AG09309 (cell line): Measurements from ENCODE around the gene FAM209A.
"Not testable (repeated sequence)": the region's sequence is repeated elsewhere in the genome, so short reads cannot be mapped to it uniquely, and the experiment has no call there.

Experiments
- DNase-seq: peaks from one replicate; pipeline ENCODE4 v3.0.0-alpha.2; 2010; ENCODE audit warnings: low read depth
- H3K4me3 ChIP-seq: 2 replicates; pipeline ENCODE4 v1.5.1; 2011; ENCODE audit warnings: mild to moderate bottlenecking, low read depth, low read length, moderate library complexity; ENCODE audit not compliant: control insufficient read depth
- TF ChIP-seq, protein P1 (sequence below): IDR thresholded peaks from 2 replicates; pipeline ENCODE4 v1.5.1; 2011; ENCODE audit warnings: mild to moderate bottlenecking, low read depth, low read length, inconsistent platforms; ENCODE audit not compliant: insufficient read depth, control insufficient read depth; ENCODE audit errors: missing control alignments

The FAM209A gene

DNA sequence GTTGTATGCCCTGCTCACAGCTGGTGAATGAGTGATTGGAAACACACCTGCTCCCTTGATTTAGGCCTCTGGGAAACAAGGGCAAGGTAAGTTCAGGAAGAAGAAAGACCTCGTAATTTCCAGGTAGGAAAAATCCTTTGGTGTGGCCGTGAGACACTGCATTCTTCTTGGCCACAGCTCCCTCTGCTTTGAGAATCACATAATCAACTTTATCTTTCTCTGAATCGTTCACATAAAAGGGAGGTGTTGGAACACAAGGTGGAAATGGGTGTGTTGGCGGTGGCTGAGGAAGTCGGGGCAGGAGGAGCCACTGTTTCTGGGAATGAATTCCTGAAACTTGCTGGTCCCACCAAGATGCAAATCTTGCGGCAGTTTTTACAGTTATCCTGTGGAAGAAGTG, 34.4 kb downstream of the FAM209A start:
- H3K4me3 ChIP-seq = no peak overlapping the region
- no peak for DNase-seq
- TF ChIP-seq, protein P1, sequence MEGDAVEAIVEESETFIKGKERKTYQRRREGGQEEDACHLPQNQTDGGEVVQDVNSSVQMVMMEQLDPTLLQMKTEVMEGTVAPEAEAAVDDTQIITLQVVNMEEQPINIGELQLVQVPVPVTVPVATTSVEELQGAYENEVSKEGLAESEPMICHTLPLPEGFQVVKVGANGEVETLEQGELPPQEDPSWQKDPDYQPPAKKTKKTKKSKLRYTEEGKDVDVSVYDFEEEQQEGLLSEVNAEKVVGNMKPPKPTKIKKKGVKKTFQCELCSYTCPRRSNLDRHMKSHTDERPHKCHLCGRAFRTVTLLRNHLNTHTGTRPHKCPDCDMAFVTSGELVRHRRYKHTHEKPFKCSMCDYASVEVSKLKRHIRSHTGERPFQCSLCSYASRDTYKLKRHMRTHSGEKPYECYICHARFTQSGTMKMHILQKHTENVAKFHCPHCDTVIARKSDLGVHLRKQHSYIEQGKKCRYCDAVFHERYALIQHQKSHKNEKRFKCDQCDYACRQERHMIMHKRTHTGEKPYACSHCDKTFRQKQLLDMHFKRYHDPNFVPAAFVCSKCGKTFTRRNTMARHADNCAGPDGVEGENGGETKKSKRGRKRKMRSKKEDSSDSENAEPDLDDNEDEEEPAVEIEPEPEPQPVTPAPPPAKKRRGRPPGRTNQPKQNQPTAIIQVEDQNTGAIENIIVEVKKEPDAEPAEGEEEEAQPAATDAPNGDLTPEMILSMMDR = no peak

GRCh38 chr20:56564526-56564925, 40.0 kb downstream of the FAM209A start:
- H3K4me3 ChIP-seq, DNase-seq: not testable (repeated sequence)

DNA sequence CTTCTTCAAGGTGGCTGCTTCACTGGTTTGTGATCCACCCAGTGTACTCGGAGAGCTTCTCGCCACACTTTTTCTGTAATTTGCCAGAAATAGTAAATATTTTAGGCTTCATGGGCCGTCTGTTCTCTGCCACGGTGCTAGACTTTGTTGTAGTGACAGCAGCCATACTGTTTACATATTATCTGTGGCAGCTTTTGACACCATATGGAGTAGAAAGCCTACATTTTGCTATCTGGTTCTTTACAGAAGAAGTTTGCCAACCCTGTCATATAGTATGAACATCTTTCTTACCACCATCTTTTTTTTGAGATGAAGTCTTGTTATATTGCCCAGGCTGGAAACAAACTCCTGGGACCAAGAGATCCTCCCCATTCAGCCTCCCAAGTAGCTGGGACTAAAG, 41.0 kb downstream of the FAM209A start:
- no peak overlapping the region for H3K4me3 ChIP-seq
- no peak for DNase-seq
- TF ChIP-seq, protein P1 = no peak

GRCh38 chr20:56566621-56567020, 42.1 kb downstream of the FAM209A start:
- no peak overlapping the region for H3K4me3 ChIP-seq
- TF ChIP-seq, protein P1 = no peak
- DNase-seq = no peak

- DNase-seq = no peak
- TF ChIP-seq, protein P1 = no peak
- no peak overlapping the region for H3K4me3 ChIP-seq
These were observed 46.3 kb downstream of the FAM209A start for GRCh38 chr20:56570832-56571231.

- TF ChIP-seq, protein P1 = no peak
- H3K4me3 ChIP-seq = no peak overlapping the region
- no peak for DNase-seq
These were observed 47.6 kb downstream of the FAM209A start for GRCh38 chr20:56572172-56572571.

DNA sequence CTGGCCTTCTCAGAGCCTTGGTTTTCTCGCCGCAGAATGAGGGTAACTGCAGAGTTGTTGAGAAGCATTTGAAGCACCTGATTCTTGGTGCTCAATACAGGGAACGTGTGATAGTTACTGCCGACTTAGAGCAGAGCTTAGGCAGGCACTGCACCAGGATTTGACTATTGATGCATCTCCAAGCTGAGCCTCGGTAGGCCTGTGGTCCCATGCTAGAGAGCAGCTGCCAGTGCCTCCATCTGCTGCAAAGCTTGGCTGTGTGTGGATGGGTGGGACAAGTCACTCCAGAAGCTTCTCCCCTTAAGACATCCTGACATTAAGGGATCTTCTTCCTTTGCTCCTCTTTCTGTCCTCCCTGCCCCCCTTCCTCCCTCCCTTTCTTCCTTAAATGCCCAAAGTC, 49.4 kb downstream of the FAM209A start:
- TF ChIP-seq, protein P1 = no peak
- no peak for DNase-seq
- no peak overlapping the region for H3K4me3 ChIP-seq
